Lung (tissue), 12 donors: ENCODE data around the gene C9orf78. TPM values are rescaled to one million over a fixed set of nuclear protein-coding genes. Genes with fewer than 3 reads are reported as not detected.

Experiments used
- ATAC-seq: fragments of 200-7000 bp; cut with Tn5 transposase; one replicate; pipeline ENCODE4 v1.9.1; 2020; ENCODE audit warnings: moderate number of reproducible peaks; ENCODE audit not compliant: insufficient read depth, low FRiP score
- DNase-seq, 3 donors: peaks; one replicate each; pipeline ENCODE4 v3.0.0-alpha.2; 2013 to 2017
- H3K27ac ChIP-seq, 2 donors: one replicate each; pipeline ENCODE4 v1.5.1; 2013; ENCODE audit warnings: mild to moderate bottlenecking in 2 of 2, moderate library complexity in 2 of 2, control low read depth in 1 of 2, inconsistent platforms in 1 of 2, low read depth in 1 of 2, low read length in 1 of 2
- H3K27me3 ChIP-seq, 3 donors: one replicate each; pipeline ENCODE4 v1.5.1; 2013; ENCODE audit warnings: low read length in 2 of 3; ENCODE audit not compliant: control insufficient read depth in 3 of 3, insufficient read depth in 3 of 3
- H3K36me3 ChIP-seq, 4 donors: one replicate each; pipeline ENCODE4 v1.5.1; 2013; ENCODE audit warnings: low read length in 4 of 4, mild to moderate bottlenecking in 1 of 4, moderate library complexity in 1 of 4; ENCODE audit not compliant: control insufficient read depth in 4 of 4, insufficient read depth in 4 of 4
- H3K4me1 ChIP-seq, 5 donors: one replicate each; pipeline ENCODE4 v1.5.1; 2013; ENCODE audit warnings: low read length in 5 of 5, mild to moderate bottlenecking in 2 of 5, moderate library complexity in 1 of 5; ENCODE audit not compliant: control insufficient read depth in 5 of 5, insufficient read depth in 5 of 5
- H3K4me3 ChIP-seq: one replicate; pipeline ENCODE4 v1.5.1; 2013; ENCODE audit warnings: mild to moderate bottlenecking, control low read depth, moderate library complexity
- H3K9ac ChIP-seq, 2 donors: one replicate each; pipeline ENCODE4 v1.5.1; 2013; ENCODE audit warnings: low read length in 2 of 2, control low read depth in 1 of 2; ENCODE audit not compliant: insufficient read depth in 1 of 2
- H3K9me3 ChIP-seq, 4 donors: one replicate each; pipeline ENCODE4 v1.5.1; 2013; ENCODE audit warnings: low read length in 3 of 4, mild to moderate bottlenecking in 1 of 4, moderate library complexity in 1 of 4; ENCODE audit not compliant: control insufficient read depth in 4 of 4, insufficient read depth in 3 of 4
- CTCF ChIP-seq: IDR thresholded peaks from 2 replicates; pipeline ENCODE4 v1.5.1; 2012; ENCODE audit warnings: mild to moderate bottlenecking; ENCODE audit errors: control extremely low read depth, extremely low read depth
- WGBS, 2 donors: extraction: QIAGEN DNeasy Blood & Tissue Kit; methylation state at CpG; one replicate each; pipeline ENCODE4 v1.1.7; 2013; 5-methylcytosine and 5-hydroxymethylcytosine counted together
- polyA plus RNA-seq, 2 donors: library from polyadenylated mRNA; stranded (reverse); fragments of 200-250 nt; gene quantifications; one replicate each; pipeline ENCODE4 v1.2.1, GENCODE V29; 2013
- total RNA-seq, 2 donors: library from RNA; depleted of rRNA in 1 of 2; stranded (reverse); fragments of >200 nt in 1 of 2; gene quantifications; one replicate each; pipeline ENCODE4 v1.2.1, GENCODE V29; 2014 to 2021
- donor health status: control.
- donor health status: control.
- donor health status: Bipolar disorder and iron deficiency.
- donor health status: healthy.
- donor health status: DM: yes; HTN: yes; CAD: no.

Gene C9orf78
- total and polyA plus RNA-seq, 4 donors, result 28.3 to 57.9 (median 35.7) TPM

GRCh38 chr9:129857207-129857606 is 22.1 kb upstream of the C9orf78 start:
- H3K36me3 ChIP-seq, result peaks cover 19 to 55% (median 35%) of the 10 kb centered on the region in 4 donors
- H3K9me3 ChIP-seq, result no peaks in the 10 kb centered on the region
- TF ChIP-seq CTCF, result no peak
- no peaks in the 10 kb centered on the region for H3K4me1 ChIP-seq
- H3K9ac ChIP-seq, result no peak overlapping the region
- H3K27ac ChIP-seq, result no peak overlapping the region
- WGBS, 2 donors, result 92 to 96% methylated on average over 7 of the region's 7 CpGs
- DNase-seq (no peak), ATAC-seq (no peak)
- no peak overlapping the region for H3K4me3 ChIP-seq
- no peaks in the 10 kb centered on the region for H3K27me3 ChIP-seq

GRCh38 chr9:129854588-129855110 is 19.6 kb upstream of the C9orf78 start:
- DNase-seq (no peak), ATAC-seq (no peak)
- H3K36me3 ChIP-seq, result peaks cover 12 to 49% (median 34%) of the 10 kb centered on the region in 4 donors
- 87 to 95% methylated on average over 4 of the region's 4 CpGs for WGBS, 2 donors
- no peaks in the 10 kb centered on the region for H3K27me3 ChIP-seq
- TF ChIP-seq CTCF, result no peak
- no peak overlapping the region for H3K27ac ChIP-seq
- no peaks in the 10 kb centered on the region for H3K4me1 ChIP-seq
- no peak overlapping the region for H3K4me3 ChIP-seq
- H3K9me3 ChIP-seq, result no peaks in the 10 kb centered on the region
- no peak overlapping the region for H3K9ac ChIP-seq

GRCh38 chr9:129853614-129854013 is 18.5 kb upstream of the C9orf78 start:
- DNase-seq (no peak), ATAC-seq (no peak)
- WGBS, 2 donors, result 49 to 91% methylated on average over 3 of the region's 3 CpGs
- Histone ChIP-seq H3K9ac (no peak overlapping the region), H3K27me3 (no peaks in the 10 kb centered on the region), H3K4me3 (no peak overlapping the region), H3K9me3 (no peaks in the 10 kb centered on the region), H3K36me3 (peaks cover 12 to 48% (median 30%) of the 10 kb centered on the region in 4 donors), H3K4me1 (no peaks in the 10 kb centered on the region), H3K27ac (no peak overlapping the region)
- no peak for TF ChIP-seq CTCF

GRCh38 chr9:129852579-129852978 is 17.5 kb upstream of the C9orf78 start:
- Histone ChIP-seq H3K27me3 (no peaks in the 10 kb centered on the region), H3K9ac (no peak overlapping the region), H3K9me3 (no peaks in the 10 kb centered on the region), H3K27ac (no peak overlapping the region), H3K4me3 (no peak overlapping the region), H3K4me1 (no peaks in the 10 kb centered on the region), H3K36me3 (peaks cover 10 to 38% (median 21%) of the 10 kb centered on the region in 4 donors)
- 61 to 85% methylated on average over 5 of the region's 5 CpGs for WGBS, 2 donors
- DNase-seq (no peak), ATAC-seq (no peak)
- TF ChIP-seq CTCF, result no peak
